Heart left ventricle (tissue), 13 donors: ENCODE data around the gene ACOXL.

ENCODE experiments used
- CTCF ChIP-seq, 12 donors: fragments of 200-600 bp; sonication (generic) in 4 of 12; IDR thresholded peaks; one replicate each; pipeline versions ENCODE4 v1.5.0 to v1.8.0; 2018 to 2022; ENCODE audit warnings: antibody characterized with exemption in 12 of 12, mild to moderate bottlenecking in 5 of 12
- POLR2A ChIP-seq, 2 donors: fragments of 450-650 bp; IDR thresholded peaks; one replicate each; pipeline ENCODE4 v1.6.1; 2017; ENCODE audit warnings: antibody characterized with exemption in 2 of 2, mild to moderate bottlenecking in 2 of 2, moderate library complexity in 2 of 2
- donor health status: ischemic (EF 13 %, LVEDD 7.1; RV severe dilation, severe dysfunction).
- donor health status: DM: no; HTN: yes; CAD: no.
- donor health status: DM: no; HTN: no; CAD: no.
- donor health status: ischemic (EF 25% LVEDD 6.9; RV normal size, moderate dysfunction).
- donor health status: ischemic (EF 25% LVEDD 5.7; RV mildly dilated, moderate dysfunction).
- donor health status: ischemic (EF 35%, LVEDD 5.7; RV mildly dilated, moderate dysfunction).
- donor health status: nonischemic (EF 11% LVEDD 7.7; RV severe dilation, severe dysfunction).
- donor health status: DM: yes; HTN: yes; CAD: no.
- donor health status: PGD.
- donor health status: ischemic (EF 29% LVEDD 5.4; RV normal size, mild dysfunction).
- donor health status: nonischemic (EF 23%, LVEDD 6.1; RV moderate dilation, normal function).

- TF ChIP-seq CTCF (IDR thresholded peaks at IDR 0.05), result peak; percentile 43 to 74 (median 64)
- TF ChIP-seq POLR2A (IDR thresholded peaks at IDR 0.05), result no peak
These were observed 23.2 kb downstream of the ACOXL start for GRCh38 chr2:110755491-110756078.
